Panc1 (cell line): ENCODE data around the gene UPK3BL1. TPM values are rescaled to one million over a fixed set of nuclear protein-coding genes. Genes with fewer than 3 reads are reported as not detected.

ENCODE experiments used
- total RNA-seq: library from RNA; stranded (reverse); gene quantifications from one replicate; pipeline ENCODE4 v1.2.1, GENCODE V29; 2021; ENCODE audit not compliant: unreplicated experiment

Gene UPK3BL1
- total RNA-seq, 1 experiment from 2014 or later: 23.1 TPM

Other genes with a start within 250 kb of the UPK3BL1 start
- 24.9 TPM for gene PRKRIP1, start 246.4 kb downstream of the UPK3BL1 start, total RNA-seq
- gene ORAI2, start 209.2 kb downstream of the UPK3BL1 start, total RNA-seq: 76.9 TPM
- gene ALKBH4, start 177.9 kb downstream of the UPK3BL1 start, total RNA-seq: 19.0 TPM
- gene LRWD1, start 177.8 kb downstream of the UPK3BL1 start, total RNA-seq: 55.8 TPM
- gene POLR2J, start 163.9 kb downstream of the UPK3BL1 start, total RNA-seq: 69.4 TPM
- gene RASA4B, start 125.0 kb downstream of the UPK3BL1 start, total RNA-seq: 1.2 TPM
- 14.4 TPM for gene UPK3BL2, start 99.1 kb downstream of the UPK3BL1 start, total RNA-seq
- gene SPDYE2, start 91.6 kb downstream of the UPK3BL1 start, total RNA-seq: not detected
- 28.1 TPM for gene POLR2J3, start 70.2 kb downstream of the UPK3BL1 start, total RNA-seq
- 7.1 TPM for gene RASA4, start 26.0 kb downstream of the UPK3BL1 start, total RNA-seq
- not detected for gene SPDYE2B, start 7.5 kb upstream of the UPK3BL1 start, total RNA-seq
- gene POLR2J2, start 28.9 kb upstream of the UPK3BL1 start, total RNA-seq: 10.0 TPM
- 8.9 TPM for gene FAM185A, start 106.2 kb upstream of the UPK3BL1 start, total RNA-seq